Nephron (organoid): ENCODE measurements around the gene KRT80.

Source experiments
- H3K27ac Mint-ChIP-seq, 3 experiments: 2 replicates each; pipeline ENCODE4 v1.8.0; 2020; ENCODE audit warnings: mixed read lengths in 3 of 3, mild to moderate bottlenecking in 2 of 3, moderate library complexity in 1 of 3
- H3K27me3 Mint-ChIP-seq: 2 replicates; pipeline ENCODE4 v1.8.0; 2021; ENCODE audit warnings: low read depth, mild to moderate bottlenecking, moderate library complexity, mixed read lengths
- H3K36me3 Mint-ChIP-seq: 2 replicates; pipeline ENCODE4 v1.8.0; 2020; ENCODE audit warnings: low read depth, mixed read lengths
- H3K4me1 Mint-ChIP-seq: 2 replicates; pipeline ENCODE4 v1.8.0; 2020; ENCODE audit warnings: mixed read lengths
- H3K4me3 Mint-ChIP-seq, 3 experiments: 2 replicates each; pipeline ENCODE4 v1.8.0; 2020; ENCODE audit warnings: mild to moderate bottlenecking in 3 of 3, mixed read lengths in 3 of 3, moderate library complexity in 2 of 3
- H3K9me3 Mint-ChIP-seq: 2 replicates; pipeline ENCODE4 v1.8.0; 2020; ENCODE audit warnings: mixed read lengths
- TF ChIP-seq, protein P1 (sequence below), 3 experiments: fragments of 200-600 bp; sonication (generic); IDR thresholded peaks; one replicate each; pipeline ENCODE4 v1.5.0; 2021; ENCODE audit warnings: antibody characterized with exemption in 3 of 3; ENCODE audit not compliant: unreplicated experiment in 3 of 3

KRT80 gene

DNA sequence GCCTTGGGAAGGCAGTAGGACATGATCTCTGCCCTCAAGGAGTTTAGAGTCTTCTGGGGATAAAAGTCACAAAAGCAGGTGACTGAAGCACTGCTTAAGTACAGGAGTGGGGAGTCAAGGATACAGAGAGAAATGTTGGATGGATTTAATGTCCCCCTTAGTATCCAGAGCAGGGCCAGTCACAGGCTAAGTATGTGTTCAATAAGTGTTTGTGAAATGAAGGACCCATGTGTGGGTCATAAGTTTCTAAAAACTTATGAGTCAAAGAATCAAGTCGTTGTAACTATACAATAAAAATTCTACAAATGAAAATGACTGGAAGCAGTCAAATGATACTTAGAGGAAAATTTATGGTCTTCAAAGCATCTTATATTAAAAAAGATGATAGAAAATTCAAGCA lies 25.1 kb downstream of the KRT80 start:
- Mint-ChIP-seq H3K4me3 (no peak overlapping the region), H3K36me3 (no peaks in the 10 kb centered on the region), H3K27me3 (peaks cover 27% of the 10 kb centered on the region), H3K4me1 (peaks cover 57% of the 10 kb centered on the region), H3K27ac (peak overlapping the region in 1 of 3 experiments; percentile 45), H3K9me3 (no peaks in the 10 kb centered on the region)
- TF ChIP-seq, protein P1, sequence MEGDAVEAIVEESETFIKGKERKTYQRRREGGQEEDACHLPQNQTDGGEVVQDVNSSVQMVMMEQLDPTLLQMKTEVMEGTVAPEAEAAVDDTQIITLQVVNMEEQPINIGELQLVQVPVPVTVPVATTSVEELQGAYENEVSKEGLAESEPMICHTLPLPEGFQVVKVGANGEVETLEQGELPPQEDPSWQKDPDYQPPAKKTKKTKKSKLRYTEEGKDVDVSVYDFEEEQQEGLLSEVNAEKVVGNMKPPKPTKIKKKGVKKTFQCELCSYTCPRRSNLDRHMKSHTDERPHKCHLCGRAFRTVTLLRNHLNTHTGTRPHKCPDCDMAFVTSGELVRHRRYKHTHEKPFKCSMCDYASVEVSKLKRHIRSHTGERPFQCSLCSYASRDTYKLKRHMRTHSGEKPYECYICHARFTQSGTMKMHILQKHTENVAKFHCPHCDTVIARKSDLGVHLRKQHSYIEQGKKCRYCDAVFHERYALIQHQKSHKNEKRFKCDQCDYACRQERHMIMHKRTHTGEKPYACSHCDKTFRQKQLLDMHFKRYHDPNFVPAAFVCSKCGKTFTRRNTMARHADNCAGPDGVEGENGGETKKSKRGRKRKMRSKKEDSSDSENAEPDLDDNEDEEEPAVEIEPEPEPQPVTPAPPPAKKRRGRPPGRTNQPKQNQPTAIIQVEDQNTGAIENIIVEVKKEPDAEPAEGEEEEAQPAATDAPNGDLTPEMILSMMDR (IDR thresholded peaks at IDR 0.05; ENCODE audit: unreplicated experiment in 3 of 3): no peak

DNA sequence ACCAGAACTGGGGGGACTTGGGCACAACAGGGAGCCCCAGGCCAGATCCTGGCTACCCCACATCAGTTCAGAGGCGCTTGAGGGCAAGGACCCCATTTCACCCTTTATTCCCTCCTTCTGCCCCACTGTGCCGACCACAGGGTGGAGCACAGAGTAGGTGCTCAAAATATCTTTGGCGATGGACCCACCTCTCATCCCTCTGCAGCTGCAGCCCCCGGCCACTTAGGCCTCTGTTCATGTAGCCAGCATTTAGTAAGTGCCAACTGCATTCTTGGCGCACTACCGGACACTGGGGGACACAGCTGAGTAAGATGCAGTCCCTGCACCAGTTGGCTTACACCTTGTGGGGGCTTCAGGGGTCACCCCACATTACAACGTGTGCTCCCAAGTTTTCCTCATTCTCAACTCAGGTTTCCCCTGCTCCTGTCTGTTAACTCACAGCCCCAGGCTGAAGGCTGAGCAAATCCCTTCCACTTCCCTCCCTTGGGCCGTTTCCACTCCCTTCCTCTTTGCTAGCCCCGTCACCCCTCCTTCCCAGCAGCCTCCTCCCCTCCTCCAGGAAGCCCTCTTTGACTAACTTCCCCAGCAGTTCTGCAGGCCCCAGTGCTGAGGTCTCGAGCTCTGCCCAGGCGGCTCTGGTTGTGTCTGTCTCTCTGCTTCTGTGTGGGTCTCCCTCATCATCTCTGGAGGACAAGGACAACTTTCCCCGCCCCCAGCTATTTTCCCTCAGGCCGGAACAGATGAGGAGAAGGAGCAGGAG lies 26.5 kb downstream of the KRT80 start:
- Mint-ChIP-seq H3K36me3 (no peaks in the 10 kb centered on the region), H3K4me1 (peaks cover 55% of the 10 kb centered on the region), H3K4me3 (no peak overlapping the region), H3K27me3 (peaks cover 20% of the 10 kb centered on the region), H3K9me3 (no peaks in the 10 kb centered on the region), H3K27ac (peak overlapping the region in 1 of 3 experiments; percentile 40)
- TF ChIP-seq, protein P1 (IDR thresholded peaks at IDR 0.05; ENCODE audit: unreplicated experiment in 3 of 3): no peak

DNA sequence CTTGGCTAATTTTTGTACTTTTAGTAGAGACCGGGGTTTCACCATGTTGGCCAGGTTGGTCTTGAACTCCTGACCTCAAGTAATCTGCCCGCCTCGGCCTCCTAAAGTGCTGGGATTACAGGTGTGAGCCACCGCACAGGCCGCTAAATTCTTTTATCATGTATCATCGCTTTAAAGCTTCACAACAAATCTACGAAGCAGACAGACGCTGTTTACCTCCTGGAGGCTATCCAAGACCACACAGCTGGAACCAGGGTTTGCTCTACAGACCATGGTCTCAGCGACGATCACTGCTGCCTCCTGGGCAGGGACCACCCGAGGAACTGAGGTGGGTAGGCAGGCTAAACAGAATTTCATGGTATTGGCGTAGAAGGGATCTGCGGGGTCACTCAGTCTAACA lies 27.2 kb downstream of the KRT80 start:
- Mint-ChIP-seq H3K27me3 (peaks cover 17% of the 10 kb centered on the region), H3K27ac (peak overlapping the region in 1 of 3 experiments; percentile 40), H3K4me3 (no peak overlapping the region), H3K4me1 (peaks cover 48% of the 10 kb centered on the region), H3K36me3 (no peaks in the 10 kb centered on the region), H3K9me3 (no peaks in the 10 kb centered on the region)
- TF ChIP-seq, protein P1 (IDR thresholded peaks at IDR 0.05; ENCODE audit: unreplicated experiment in 3 of 3): no peak

DNA sequence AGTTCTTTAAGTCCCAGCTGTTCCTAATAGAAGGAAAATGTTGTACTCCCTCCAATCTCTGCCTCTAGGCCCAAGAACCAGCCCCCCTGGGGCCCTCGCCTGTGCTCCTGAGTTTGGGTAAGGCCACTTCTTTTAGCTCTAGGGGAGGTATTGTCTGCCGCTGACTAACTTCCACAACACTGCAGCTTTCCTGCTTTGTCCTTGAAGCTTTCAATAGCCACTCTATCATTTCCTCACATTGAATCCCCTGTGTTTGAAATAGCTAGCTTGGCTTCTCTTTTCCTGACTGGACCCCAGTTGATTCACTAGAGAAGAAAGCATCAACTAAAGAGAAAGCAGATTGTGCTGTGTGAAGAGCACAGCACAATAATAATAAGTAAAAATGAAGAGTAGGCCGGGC lies 28.8 kb downstream of the KRT80 start:
- TF ChIP-seq, protein P1 (IDR thresholded peaks at IDR 0.05; ENCODE audit: unreplicated experiment in 3 of 3): no peak
- Mint-ChIP-seq H3K27ac (peak overlapping the region; percentile 28 to 86 (median 82)), H3K4me1 (peaks cover 34% of the 10 kb centered on the region), H3K4me3 (no peak overlapping the region), H3K27me3 (peaks cover 16% of the 10 kb centered on the region), H3K9me3 (peaks cover 4% of the 10 kb centered on the region), H3K36me3 (no peaks in the 10 kb centered on the region)

GRCh38 chr12:52160200-52160599 lies 31.6 kb downstream of the KRT80 start:
- TF ChIP-seq, protein P1 (IDR thresholded peaks at IDR 0.05; ENCODE audit: unreplicated experiment in 3 of 3): no peak
- H3K4me3 Mint-ChIP-seq: no peak overlapping the region
- H3K4me1 Mint-ChIP-seq: peaks cover 25% of the 10 kb centered on the region
- H3K9me3 Mint-ChIP-seq: peaks cover 4% of the 10 kb centered on the region
- peaks cover 19% of the 10 kb centered on the region for H3K27me3 Mint-ChIP-seq
- H3K27ac Mint-ChIP-seq: no peak overlapping the region
- no peaks in the 10 kb centered on the region for H3K36me3 Mint-ChIP-seq
